GM23338 (cell line): ENCODE data around the gene KTI12. TPM values are rescaled to one million over a fixed set of nuclear protein-coding genes. Genes with fewer than 3 reads are reported as not detected.
A peak's percentile ranks its signal among the peaks of the same experiment; 100 is the strongest.

Source experiments
- ATAC-seq: fragments of 200-7000 bp; cut with Tn5 transposase; 3 replicates; pipeline ENCODE4 v1.9.1; 2020
- DNase-seq: peaks from one replicate; pipeline ENCODE4 v3.0.0-alpha.2; 2015; ENCODE audit warnings: low spot score
- H2AFZ ChIP-seq: fragments of 200-600 bp; sonication (generic); 2 replicates; pipeline ENCODE4 v1.8.0; 2016; ENCODE audit warnings: antibody characterized with exemption, mild to moderate bottlenecking, moderate library complexity
- H3F3A ChIP-seq: fragments of 200-600 bp; sonication (generic); replicated peaks from 2 replicates; pipeline ENCODE4 v1.8.0; 2017; ENCODE audit warnings: antibody characterized with exemption, mixed run types, low read depth
- H3K27ac ChIP-seq: fragments of 200-600 bp; sonication (generic); 2 replicates; pipeline ENCODE4 v1.6.1; 2016; ENCODE audit warnings: low read depth
- H3K27me3 ChIP-seq: fragments of 200-600 bp; sonication (generic); 2 replicates; pipeline ENCODE4 v1.8.0; 2016; ENCODE audit warnings: mild to moderate bottlenecking, mixed run types, moderate library complexity; ENCODE audit not compliant: insufficient read depth
- H3K36me3 ChIP-seq: fragments of 200-600 bp; sonication (generic); 2 replicates; pipeline ENCODE4 v1.8.0; 2016; ENCODE audit warnings: mild to moderate bottlenecking; ENCODE audit not compliant: insufficient read depth
- H3K4me1 ChIP-seq: fragments of 200-600 bp; sonication (generic); 2 replicates; pipeline ENCODE4 v1.8.0; 2016; ENCODE audit warnings: mild to moderate bottlenecking, moderate library complexity; ENCODE audit not compliant: insufficient read depth
- H3K4me2 ChIP-seq: fragments of 200-600 bp; sonication (generic); 2 replicates; pipeline ENCODE4 v1.7.1; 2017; ENCODE audit warnings: mixed run types
- H3K4me3 ChIP-seq: fragments of 200-600 bp; sonication (generic); 2 replicates; pipeline ENCODE4 v1.6.1; 2016; ENCODE audit warnings: mixed run types
- H3K79me2 ChIP-seq: fragments of 200-600 bp; sonication (generic); replicated peaks from 2 replicates; pipeline ENCODE4 v1.8.0; 2017; ENCODE audit warnings: mild to moderate bottlenecking; ENCODE audit not compliant: insufficient read depth
- H3K9me2 ChIP-seq: fragments of 200-600 bp; sonication (generic); 2 replicates; pipeline ENCODE4 v1.8.0; 2017; ENCODE audit not compliant: insufficient read depth
- H4K20me1 ChIP-seq: fragments of 200-600 bp; sonication (generic); replicated peaks from 2 replicates; pipeline ENCODE4 v1.8.0; 2017; ENCODE audit warnings: mild to moderate bottlenecking; ENCODE audit not compliant: insufficient read depth
- H3K27ac Mint-ChIP-seq: 2 replicates; pipeline ENCODE4 v1.8.0; 2020; ENCODE audit warnings: inconsistent platforms, mild to moderate bottlenecking, moderate library complexity, mixed read lengths
- H3K27me3 Mint-ChIP-seq: 3 replicates; pipeline ENCODE4 v1.8.0; 2022; ENCODE audit warnings: low read depth, mild to moderate bottlenecking, moderate library complexity, mixed read lengths, inconsistent platforms; ENCODE audit not compliant: insufficient read depth, poor library complexity
- H3K36me3 Mint-ChIP-seq: 3 replicates; pipeline ENCODE4 v1.8.0; 2021; ENCODE audit warnings: low read depth, mild to moderate bottlenecking, inconsistent platforms, moderate library complexity, mixed read lengths
- H3K4me1 Mint-ChIP-seq: 3 replicates; pipeline ENCODE4 v1.8.0; 2020; ENCODE audit warnings: mild to moderate bottlenecking, inconsistent platforms, mixed read lengths
- H3K4me3 Mint-ChIP-seq: 3 replicates; pipeline ENCODE4 v1.8.0; 2021; ENCODE audit warnings: moderate library complexity, mild to moderate bottlenecking, inconsistent platforms, mixed read lengths
- H3K9me3 Mint-ChIP-seq: 3 replicates; pipeline ENCODE4 v1.8.0; 2020; ENCODE audit warnings: moderate library complexity, mild to moderate bottlenecking, inconsistent platforms, mixed read lengths
- CREB1 ChIP-seq: fragments of 250-450 bp; sonication (Bioruptor Pico); IDR thresholded peaks from 2 replicates; pipeline ENCODE4 v1.5.0; 2020; ENCODE audit warnings: low read depth, mild to moderate bottlenecking, moderate library complexity
- EZH2 ChIP-seq: fragments of 200-600 bp; sonication (generic); IDR thresholded peaks from one replicate; pipeline ENCODE4 v1.8.0; 2017; ENCODE audit warnings: antibody characterized with exemption, mild to moderate bottlenecking, low read depth; ENCODE audit not compliant: unreplicated experiment
- EZH2phosphoT487 ChIP-seq: fragments of 200-600 bp; sonication (generic); IDR thresholded peaks from one replicate; pipeline ENCODE4 v1.8.1; 2018; ENCODE audit warnings: antibody characterized with exemption; ENCODE audit not compliant: unreplicated experiment
- JUNB ChIP-seq: IDR thresholded peaks from one replicate; pipeline ENCODE4 v1.6.1; 2016; ENCODE audit warnings: antibody characterized with exemption; ENCODE audit not compliant: unreplicated experiment
- NANOG ChIP-seq: IDR thresholded peaks from 2 replicates; pipeline ENCODE4 v1.6.1; 2016; ENCODE audit warnings: antibody characterized with exemption, borderline replicate concordance
- POLR2AphosphoS5 ChIP-seq: IDR thresholded peaks from 2 replicates; pipeline ENCODE4 v1.6.1; 2016; ENCODE audit warnings: antibody characterized with exemption, low read depth
- STAT1 ChIP-seq: IDR thresholded peaks from one replicate; pipeline ENCODE4 v1.6.1; 2016; ENCODE audit warnings: antibody characterized with exemption; ENCODE audit not compliant: unreplicated experiment
- ZNF114 ChIP-seq: fragments of 250-450 bp; sonication (Bioruptor Pico); IDR thresholded peaks from 2 replicates; pipeline ENCODE4 v1.5.0; 2020; ENCODE audit warnings: mild to moderate bottlenecking, moderate library complexity
- ZNF331 ChIP-seq: fragments of 250-450 bp; sonication (Bioruptor Pico); IDR thresholded peaks from 2 replicates; pipeline ENCODE4 v1.5.0; 2020; ENCODE audit warnings: low read depth, mild to moderate bottlenecking, moderate library complexity
- polyA plus RNA-seq: library from polyadenylated mRNA; unstranded; fragments of >200 nt; fragmentation: Nextera tagmentation; extraction: Ambion mirVana; gene quantifications from 2 replicates; pipeline ENCODE4 v1.2.1, GENCODE V29; 2016
- total RNA-seq: library from RNA; depleted of rRNA; stranded (reverse); fragments of >200 nt; shearing (Covaris generic); gene quantifications from 2 replicates; pipeline ENCODE4 v1.2.3, GENCODE V29; 2014
- TF ChIP-seq, protein P1 (sequence below): IDR thresholded peaks from 2 replicates; pipeline ENCODE4 v1.6.1; 2016; ENCODE audit warnings: antibody characterized with exemption
- TF ChIP-seq, protein P2 (sequence below): fragments of 250-450 bp; sonication (Bioruptor Pico); IDR thresholded peaks from 2 replicates; pipeline ENCODE4 v1.5.0; 2020; ENCODE audit warnings: mild to moderate bottlenecking, moderate library complexity
- TF ChIP-seq, protein P3 (sequence below), 2 experiments: fragments of 200-600 bp in 1 of 2; sonication (generic) in 1 of 2; conservative IDR thresholded peaks; 2 replicates each; pipeline versions ENCODE4 v1.5.1 to v1.6.1; 2016 to 2017; ENCODE audit warnings: antibody characterized with exemption in 2 of 2, low read depth in 2 of 2, mild to moderate bottlenecking in 2 of 2, moderate library complexity in 1 of 2
- TF ChIP-seq, protein P4 (sequence below): IDR thresholded peaks from one replicate; pipeline ENCODE4 v1.6.1; 2018; ENCODE audit warnings: antibody characterized with exemption; ENCODE audit not compliant: unreplicated experiment

Gene KTI12
- total and polyA plus RNA-seq, 2 experiments from 2014 or later = 8.7 to 13.0 TPM

DNA sequence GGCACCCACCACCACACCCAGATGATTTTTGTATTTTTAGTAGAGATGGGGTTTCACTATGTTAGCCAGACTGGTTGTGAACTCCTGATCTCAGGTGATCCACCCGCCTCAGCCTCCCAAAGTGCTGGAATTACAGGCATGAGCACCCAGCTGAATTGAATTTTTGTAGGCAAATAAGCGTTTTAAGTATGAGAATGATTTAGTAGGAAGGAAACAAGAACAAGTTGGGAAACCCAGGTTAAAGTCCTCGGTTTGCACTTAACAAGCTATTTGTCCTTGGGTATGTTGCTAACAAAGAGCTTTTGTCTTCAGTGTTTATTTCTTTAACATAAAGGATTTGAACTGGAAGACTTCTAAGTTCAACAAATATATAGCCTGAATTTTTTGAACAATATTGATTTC is 46.4 kb upstream of the KTI12 start:
- 0 out of 2 replicates have a peak, but pooled peaks cover 4% of the 10 kb centered on the region for H3F3A ChIP-seq
- peaks cover 69% of the 10 kb centered on the region for H3K79me2 ChIP-seq
- H3K27me3 ChIP-seq = no peaks in the 10 kb centered on the region
- no peak overlapping the region for H3K27ac Mint-ChIP-seq
- no peaks in the 10 kb centered on the region for H3K36me3 ChIP-seq
- no peak for TF ChIP-seq ZNF331 (CRISPR knock-in tag)
- TF ChIP-seq, protein P1, sequence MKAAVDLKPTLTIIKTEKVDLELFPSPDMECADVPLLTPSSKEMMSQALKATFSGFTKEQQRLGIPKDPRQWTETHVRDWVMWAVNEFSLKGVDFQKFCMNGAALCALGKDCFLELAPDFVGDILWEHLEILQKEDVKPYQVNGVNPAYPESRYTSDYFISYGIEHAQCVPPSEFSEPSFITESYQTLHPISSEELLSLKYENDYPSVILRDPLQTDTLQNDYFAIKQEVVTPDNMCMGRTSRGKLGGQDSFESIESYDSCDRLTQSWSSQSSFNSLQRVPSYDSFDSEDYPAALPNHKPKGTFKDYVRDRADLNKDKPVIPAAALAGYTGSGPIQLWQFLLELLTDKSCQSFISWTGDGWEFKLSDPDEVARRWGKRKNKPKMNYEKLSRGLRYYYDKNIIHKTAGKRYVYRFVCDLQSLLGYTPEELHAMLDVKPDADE = no peak
- TF ChIP-seq CREB1 (CRISPR knock-in tag) = no peak
- TF ChIP-seq, protein P2, sequence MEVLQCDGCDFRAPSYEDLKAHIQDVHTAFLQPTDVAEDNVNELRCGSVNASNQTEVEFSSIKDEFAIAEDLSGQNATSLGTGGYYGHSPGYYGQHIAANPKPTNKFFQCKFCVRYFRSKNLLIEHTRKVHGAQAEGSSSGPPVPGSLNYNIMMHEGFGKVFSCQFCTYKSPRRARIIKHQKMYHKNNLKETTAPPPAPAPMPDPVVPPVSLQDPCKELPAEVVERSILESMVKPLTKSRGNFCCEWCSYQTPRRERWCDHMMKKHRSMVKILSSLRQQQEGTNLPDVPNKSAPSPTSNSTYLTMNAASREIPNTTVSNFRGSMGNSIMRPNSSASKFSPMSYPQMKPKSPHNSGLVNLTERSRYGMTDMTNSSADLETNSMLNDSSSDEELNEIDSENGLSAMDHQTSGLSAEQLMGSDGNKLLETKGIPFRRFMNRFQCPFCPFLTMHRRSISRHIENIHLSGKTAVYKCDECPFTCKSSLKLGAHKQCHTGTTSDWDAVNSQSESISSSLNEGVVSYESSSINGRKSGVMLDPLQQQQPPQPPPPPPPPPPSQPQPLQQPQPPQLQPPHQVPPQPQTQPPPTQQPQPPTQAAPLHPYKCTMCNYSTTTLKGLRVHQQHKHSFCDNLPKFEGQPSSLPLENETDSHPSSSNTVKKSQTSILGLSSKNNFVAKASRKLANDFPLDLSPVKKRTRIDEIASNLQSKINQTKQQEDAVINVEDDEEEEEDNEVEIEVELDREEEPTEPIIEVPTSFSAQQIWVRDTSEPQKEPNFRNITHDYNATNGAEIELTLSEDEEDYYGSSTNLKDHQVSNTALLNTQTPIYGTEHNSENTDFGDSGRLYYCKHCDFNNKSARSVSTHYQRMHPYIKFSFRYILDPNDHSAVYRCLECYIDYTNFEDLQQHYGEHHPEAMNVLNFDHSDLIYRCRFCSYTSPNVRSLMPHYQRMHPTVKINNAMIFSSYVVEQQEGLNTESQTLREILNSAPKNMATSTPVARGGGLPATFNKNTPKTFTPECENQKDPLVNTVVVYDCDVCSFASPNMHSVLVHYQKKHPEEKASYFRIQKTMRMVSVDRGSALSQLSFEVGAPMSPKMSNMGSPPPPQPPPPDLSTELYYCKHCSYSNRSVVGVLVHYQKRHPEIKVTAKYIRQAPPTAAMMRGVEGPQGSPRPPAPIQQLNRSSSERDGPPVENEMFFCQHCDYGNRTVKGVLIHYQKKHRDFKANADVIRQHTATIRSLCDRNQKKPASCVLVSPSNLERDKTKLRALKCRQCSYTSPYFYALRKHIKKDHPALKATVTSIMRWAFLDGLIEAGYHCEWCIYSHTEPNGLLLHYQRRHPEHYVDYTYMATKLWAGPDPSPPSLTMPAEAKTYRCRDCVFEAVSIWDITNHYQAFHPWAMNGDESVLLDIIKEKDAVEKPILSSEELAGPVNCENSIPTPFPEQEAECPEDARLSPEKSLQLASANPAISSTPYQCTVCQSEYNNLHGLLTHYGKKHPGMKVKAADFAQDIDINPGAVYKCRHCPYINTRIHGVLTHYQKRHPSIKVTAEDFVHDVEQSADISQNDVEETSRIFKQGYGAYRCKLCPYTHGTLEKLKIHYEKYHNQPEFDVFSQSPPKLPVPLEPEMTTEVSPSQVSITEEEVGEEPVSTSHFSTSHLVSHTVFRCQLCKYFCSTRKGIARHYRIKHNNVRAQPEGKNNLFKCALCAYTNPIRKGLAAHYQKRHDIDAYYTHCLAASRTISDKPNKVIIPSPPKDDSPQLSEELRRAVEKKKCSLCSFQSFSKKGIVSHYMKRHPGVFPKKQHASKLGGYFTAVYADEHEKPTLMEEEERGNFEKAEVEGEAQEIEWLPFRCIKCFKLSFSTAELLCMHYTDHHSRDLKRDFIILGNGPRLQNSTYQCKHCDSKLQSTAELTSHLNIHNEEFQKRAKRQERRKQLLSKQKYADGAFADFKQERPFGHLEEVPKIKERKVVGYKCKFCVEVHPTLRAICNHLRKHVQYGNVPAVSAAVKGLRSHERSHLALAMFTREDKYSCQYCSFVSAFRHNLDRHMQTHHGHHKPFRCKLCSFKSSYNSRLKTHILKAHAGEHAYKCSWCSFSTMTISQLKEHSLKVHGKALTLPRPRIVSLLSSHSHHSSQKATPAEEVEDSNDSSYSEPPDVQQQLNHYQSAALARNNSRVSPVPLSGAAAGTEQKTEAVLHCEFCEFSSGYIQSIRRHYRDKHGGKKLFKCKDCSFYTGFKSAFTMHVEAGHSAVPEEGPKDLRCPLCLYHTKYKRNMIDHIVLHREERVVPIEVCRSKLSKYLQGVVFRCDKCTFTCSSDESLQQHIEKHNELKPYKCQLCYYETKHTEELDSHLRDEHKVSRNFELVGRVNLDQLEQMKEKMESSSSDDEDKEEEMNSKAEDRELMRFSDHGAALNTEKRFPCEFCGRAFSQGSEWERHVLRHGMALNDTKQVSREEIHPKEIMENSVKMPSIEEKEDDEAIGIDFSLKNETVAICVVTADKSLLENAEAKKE (CRISPR knock-in tag) = no peak
- TF ChIP-seq, protein P3, sequence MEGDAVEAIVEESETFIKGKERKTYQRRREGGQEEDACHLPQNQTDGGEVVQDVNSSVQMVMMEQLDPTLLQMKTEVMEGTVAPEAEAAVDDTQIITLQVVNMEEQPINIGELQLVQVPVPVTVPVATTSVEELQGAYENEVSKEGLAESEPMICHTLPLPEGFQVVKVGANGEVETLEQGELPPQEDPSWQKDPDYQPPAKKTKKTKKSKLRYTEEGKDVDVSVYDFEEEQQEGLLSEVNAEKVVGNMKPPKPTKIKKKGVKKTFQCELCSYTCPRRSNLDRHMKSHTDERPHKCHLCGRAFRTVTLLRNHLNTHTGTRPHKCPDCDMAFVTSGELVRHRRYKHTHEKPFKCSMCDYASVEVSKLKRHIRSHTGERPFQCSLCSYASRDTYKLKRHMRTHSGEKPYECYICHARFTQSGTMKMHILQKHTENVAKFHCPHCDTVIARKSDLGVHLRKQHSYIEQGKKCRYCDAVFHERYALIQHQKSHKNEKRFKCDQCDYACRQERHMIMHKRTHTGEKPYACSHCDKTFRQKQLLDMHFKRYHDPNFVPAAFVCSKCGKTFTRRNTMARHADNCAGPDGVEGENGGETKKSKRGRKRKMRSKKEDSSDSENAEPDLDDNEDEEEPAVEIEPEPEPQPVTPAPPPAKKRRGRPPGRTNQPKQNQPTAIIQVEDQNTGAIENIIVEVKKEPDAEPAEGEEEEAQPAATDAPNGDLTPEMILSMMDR (conservative IDR thresholded peaks at IDR 0.05; ENCODE audit: low read depth in 2 of 2) = no peak
- no peak for TF ChIP-seq POLR2AphosphoS5
- TF ChIP-seq STAT1 = no peak
- no peak for TF ChIP-seq ZNF114 (CRISPR knock-in tag)
- no peak for TF ChIP-seq EZH2
- no peak for TF ChIP-seq EZH2phosphoT487
- TF ChIP-seq NANOG = no peak
- no peak for TF ChIP-seq JUNB
- TF ChIP-seq, protein P4, sequence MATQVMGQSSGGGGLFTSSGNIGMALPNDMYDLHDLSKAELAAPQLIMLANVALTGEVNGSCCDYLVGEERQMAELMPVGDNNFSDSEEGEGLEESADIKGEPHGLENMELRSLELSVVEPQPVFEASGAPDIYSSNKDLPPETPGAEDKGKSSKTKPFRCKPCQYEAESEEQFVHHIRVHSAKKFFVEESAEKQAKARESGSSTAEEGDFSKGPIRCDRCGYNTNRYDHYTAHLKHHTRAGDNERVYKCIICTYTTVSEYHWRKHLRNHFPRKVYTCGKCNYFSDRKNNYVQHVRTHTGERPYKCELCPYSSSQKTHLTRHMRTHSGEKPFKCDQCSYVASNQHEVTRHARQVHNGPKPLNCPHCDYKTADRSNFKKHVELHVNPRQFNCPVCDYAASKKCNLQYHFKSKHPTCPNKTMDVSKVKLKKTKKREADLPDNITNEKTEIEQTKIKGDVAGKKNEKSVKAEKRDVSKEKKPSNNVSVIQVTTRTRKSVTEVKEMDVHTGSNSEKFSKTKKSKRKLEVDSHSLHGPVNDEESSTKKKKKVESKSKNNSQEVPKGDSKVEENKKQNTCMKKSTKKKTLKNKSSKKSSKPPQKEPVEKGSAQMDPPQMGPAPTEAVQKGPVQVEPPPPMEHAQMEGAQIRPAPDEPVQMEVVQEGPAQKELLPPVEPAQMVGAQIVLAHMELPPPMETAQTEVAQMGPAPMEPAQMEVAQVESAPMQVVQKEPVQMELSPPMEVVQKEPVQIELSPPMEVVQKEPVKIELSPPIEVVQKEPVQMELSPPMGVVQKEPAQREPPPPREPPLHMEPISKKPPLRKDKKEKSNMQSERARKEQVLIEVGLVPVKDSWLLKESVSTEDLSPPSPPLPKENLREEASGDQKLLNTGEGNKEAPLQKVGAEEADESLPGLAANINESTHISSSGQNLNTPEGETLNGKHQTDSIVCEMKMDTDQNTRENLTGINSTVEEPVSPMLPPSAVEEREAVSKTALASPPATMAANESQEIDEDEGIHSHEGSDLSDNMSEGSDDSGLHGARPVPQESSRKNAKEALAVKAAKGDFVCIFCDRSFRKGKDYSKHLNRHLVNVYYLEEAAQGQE = no peak
- ATAC-seq = no peak
- no peak overlapping the region for H3K4me3 ChIP-seq
- H3K9me3 Mint-ChIP-seq = no peaks in the 10 kb centered on the region
- H3K36me3 Mint-ChIP-seq = peaks cover 21% of the 10 kb centered on the region; the same call in 2 of the 3 replicates
- peak overlapping the region; percentile 12; the same call in 1 of the 2 replicates for H3K27ac ChIP-seq
- peaks cover 2% of the 10 kb centered on the region for H3K27me3 Mint-ChIP-seq
- no peaks in the 10 kb centered on the region for H3K9me2 ChIP-seq
- H3K4me1 ChIP-seq = no peaks in the 10 kb centered on the region
- no peaks in the 10 kb centered on the region for H3K4me1 Mint-ChIP-seq
- DNase-seq = no peak
- H3K4me3 Mint-ChIP-seq = no peak overlapping the region
- H3K4me2 ChIP-seq = no peak overlapping the region
- peaks cover 19% of the 10 kb centered on the region for H4K20me1 ChIP-seq
- no peak overlapping the region for H2AFZ ChIP-seq
